GM23338 (cell line): Measurements from ENCODE around the gene SMAD1.

Experiments
- CTCF ChIP-seq, 2 experiments: fragments of 200-600 bp in 1 of 2; sonication (generic) in 1 of 2; conservative IDR thresholded peaks; 2 replicates each; pipeline versions ENCODE4 v1.5.1 to v1.6.1; 2016 to 2017; ENCODE audit warnings: antibody characterized with exemption in 2 of 2, low read depth in 2 of 2, mild to moderate bottlenecking in 2 of 2, moderate library complexity in 1 of 2
- JUNB ChIP-seq: IDR thresholded peaks from one replicate; pipeline ENCODE4 v1.6.1; 2016; ENCODE audit warnings: antibody characterized with exemption; ENCODE audit not compliant: unreplicated experiment

GRCh38 chr4:145566086-145566708 lies 84.5 kb downstream of the SMAD1 start:
- TF ChIP-seq JUNB (no peak), CTCF (conservative IDR thresholded peaks at IDR 0.05; ENCODE audit: low read depth in 2 of 2) (no peak)
